NCI-H2171 treated with DMSO at 0.1 percent for 48 hours (cell line): ENCODE results near the gene MRPL51.

Experiments
- DNase-seq: peaks from one replicate; lab custom pipeline; 2025; lab: John Stamatoyannopoulos, UW

Gene MRPL51

DNA sequence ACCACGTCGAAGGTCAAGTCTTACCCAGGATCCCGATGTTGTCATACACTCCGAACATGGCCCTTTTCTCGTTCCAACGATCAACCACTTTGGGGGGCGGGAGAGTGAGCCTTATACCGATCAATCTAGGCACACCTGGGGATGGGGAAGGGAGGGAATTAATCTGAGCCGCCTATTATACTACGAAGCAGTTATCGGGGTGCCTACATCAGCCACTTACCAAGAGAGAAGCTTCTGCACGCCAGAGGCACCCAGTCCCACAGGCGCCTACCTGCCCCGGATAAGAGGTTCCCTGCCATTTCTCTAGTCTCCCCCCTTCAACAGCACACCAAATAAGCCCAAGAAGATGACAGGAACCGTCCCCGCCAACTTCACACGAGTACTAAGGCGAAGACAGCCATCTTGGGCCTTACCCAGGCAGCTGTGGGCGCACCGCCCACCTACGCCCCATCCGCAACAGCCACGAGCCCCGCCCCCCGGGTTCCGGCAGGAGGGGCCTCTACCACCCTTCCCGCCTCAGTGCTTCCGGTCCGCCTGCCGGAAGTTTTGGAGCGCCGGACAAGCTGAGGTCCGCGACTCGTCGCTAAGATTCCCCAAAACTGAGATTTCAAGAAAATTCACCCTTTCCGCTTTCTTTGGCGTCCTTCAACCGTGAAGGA is at the start of gene MRPL51:
MRPL51 (minus strand) TSS at position 425 of the 659 bp plus-strand sequence; CDS start at position 299, 126 bp downstream.
- peak; percentile 100 for DNase-seq

DNA sequence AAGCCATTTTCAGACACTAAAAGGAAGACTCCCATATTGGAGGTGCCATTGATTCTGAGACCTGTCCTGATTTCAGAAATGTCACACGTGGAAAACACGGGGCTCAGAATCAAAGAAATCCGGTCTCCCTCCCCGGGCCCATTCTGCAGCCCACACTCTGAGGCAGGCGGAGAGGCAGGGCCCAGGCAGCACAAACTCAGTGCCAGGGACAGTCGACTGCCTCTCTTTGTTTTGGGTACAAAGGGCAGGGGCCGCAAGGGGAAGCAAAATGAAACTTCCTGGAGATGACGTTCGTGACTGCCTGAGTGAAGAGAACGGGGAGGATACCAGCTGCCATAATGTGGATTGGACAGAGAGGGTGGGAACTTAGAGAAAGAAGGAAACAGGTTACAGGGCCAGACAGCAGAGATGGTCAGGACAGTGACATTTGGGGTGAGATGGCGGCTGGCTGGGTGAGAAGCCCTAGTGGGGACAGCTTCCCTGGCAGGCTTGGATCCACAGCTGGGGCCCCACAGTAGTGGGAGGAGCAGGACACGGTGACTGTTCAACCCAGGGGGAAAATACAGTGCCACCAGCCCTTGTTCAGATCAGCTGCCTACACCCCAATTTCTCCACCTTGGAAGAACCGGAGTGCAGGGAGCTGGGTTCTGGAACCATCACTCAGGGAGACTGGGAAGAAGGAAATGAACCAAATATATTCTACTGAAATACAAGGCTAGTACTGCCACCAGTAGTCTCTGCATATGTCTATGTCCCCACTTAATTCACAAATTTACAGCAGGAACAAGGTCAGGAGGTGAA is 49.3 kb upstream of the MRPL51 start:
- no peak for DNase-seq

DNA sequence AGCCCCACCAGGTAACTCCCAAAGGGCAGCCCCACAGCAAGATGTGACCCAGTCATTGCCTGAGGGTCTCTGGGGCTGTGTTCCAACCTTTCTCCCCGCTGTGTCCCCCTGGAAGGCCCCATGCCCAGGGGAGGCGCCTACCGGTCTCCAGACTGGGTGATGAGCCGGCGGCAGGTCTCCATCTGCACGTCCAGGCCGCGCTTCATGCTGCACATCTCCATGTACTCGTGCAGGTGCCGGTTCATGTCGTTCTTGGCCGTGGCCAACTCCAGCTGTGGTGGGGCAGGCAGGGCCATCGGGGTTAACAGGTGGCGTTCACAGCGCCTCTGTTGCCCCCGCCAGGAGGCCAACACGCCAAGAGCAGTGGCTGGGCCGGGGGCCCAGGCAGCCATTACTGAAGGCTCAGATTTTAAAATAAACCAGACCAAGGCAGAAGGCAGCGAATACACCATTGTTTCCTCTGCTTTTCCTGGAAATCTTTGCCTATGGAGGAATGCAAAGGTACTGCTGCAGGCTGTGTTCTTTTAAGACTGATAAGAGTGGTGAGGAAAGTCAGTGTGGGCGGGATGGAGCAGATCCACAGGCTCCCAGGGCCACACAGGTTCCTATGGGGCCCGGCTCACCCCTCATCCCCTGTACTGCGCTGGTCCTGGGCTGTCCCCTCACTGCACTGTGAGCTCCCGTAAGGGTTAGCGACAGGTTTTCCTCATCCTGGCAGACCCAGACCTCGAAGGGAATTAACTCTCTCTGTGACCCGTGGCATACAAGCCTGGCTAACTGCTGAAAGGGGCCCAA is 48.5 kb upstream of the MRPL51 start:
- DNase-seq = no peak

GRCh38 chr12:6540181-6540877 is 47.3 kb upstream of the MRPL51 start:
- DNase-seq = peak; percentile 100

DNA sequence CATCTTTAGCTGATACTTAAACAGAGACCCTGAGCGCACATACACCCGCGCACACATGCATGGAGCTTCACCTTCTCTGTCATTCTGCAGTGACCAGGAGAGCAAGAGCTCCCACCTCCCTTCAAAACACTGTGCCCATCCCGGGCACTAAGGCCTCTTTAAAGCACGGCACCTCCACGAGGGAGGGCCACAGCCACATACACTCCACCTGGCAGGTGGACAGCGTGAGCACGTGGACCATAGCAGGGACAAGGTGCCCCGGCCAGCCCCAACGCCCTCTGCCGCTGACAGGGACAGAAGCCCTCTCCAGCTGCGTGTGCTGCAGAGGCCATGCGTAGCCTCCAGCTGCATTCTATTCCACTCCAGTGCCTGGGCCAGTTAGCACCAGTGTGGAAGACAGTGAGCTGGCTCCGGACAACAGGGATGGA is 46.7 kb upstream of the MRPL51 start:
- DNase-seq = no peak

DNA sequence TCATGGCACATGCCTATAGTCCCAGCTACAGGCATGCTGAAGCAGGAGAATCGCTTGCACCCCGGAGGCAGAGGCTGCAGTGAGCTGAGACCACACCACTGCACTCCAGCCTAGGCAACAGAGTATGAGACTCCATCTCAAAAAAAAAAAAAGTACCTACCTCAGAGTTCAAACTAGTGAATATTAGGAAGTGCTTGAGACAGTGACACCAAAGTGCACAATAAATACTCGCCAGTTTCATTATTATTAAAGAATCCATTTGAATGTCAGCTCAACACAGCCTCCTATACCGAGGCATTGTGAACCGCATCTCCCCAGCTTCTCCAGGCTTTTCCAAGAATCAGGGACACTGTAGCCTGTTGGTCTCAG is 46.2 kb upstream of the MRPL51 start:
- peak; percentile 68 for DNase-seq

GRCh38 chr12:6538420-6539313 is 45.6 kb upstream of the MRPL51 start:
- peak; percentile 75 for DNase-seq

DNA sequence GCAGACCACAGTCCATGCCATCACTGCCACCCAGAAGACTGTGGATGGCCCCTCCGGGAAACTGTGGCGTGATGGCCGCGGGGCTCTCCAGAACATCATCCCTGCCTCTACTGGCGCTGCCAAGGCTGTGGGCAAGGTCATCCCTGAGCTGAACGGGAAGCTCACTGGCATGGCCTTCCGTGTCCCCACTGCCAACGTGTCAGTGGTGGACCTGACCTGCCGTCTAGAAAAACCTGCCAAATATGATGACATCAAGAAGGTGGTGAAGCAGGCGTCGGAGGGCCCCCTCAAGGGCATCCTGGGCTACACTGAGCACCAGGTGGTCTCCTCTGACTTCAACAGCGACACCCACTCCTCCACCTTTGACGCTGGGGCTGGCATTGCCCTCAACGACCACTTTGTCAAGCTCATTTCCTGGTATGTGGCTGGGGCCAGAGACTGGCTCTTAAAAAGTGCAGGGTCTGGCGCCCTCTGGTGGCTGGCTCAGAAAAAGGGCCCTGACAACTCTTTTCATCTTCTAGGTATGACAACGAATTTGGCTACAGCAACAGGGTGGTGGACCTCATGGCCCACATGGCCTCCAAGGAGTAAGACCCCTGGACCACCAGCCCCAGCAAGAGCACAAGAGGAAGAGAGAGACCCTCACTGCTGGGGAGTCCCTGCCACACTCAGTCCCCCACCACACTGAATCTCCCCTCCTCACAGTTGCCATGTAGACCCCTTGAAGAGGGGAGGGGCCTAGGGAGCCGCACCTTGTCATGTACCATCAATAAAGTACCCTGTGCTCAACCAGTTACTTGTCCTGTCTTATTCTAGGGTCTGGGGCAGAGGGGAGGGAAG is 44.7 kb upstream of the MRPL51 start:
- DNase-seq = peak; percentile 90

GRCh38 chr12:6536894-6537579 is 44.0 kb upstream of the MRPL51 start:
- DNase-seq = no peak

DNA sequence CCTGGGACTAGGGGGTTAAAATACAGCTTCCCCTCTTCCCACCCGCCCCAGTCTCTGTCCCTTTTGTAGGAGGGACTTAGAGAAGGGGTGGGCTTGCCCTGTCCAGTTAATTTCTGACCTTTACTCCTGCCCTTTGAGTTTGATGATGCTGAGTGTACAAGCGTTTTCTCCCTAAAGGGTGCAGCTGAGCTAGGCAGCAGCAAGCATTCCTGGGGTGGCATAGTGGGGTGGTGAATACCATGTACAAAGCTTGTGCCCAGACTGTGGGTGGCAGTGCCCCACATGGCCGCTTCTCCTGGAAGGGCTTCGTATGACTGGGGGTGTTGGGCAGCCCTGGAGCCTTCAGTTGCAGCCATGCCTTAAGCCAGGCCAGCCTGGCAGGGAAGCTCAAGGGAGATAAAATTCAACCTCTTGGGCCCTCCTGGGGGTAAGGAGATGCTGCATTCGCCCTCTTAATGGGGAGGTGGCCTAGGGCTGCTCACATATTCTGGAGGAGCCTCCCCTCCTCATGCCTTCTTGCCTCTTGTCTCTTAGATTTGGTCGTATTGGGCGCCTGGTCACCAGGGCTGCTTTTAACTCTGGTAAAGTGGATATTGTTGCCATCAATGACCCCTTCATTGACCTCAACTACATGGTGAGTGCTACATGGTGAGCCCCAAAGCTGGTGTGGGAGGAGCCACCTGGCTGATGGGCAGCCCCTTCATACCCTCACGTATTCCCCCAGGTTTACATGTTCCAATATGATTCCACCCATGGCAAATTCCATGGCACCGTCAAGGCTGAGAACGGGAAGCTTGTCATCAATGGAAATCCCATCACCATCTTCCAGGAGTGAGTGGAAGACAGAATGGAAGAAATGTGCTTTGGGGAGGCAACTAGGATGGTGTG is 43.1 kb upstream of the MRPL51 start:
- DNase-seq = no peak

DNA sequence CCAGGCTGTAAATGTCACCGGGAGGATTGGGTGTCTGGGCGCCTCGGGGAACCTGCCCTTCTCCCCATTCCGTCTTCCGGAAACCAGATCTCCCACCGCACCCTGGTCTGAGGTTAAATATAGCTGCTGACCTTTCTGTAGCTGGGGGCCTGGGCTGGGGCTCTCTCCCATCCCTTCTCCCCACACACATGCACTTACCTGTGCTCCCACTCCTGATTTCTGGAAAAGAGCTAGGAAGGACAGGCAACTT is 42.6 kb upstream of the MRPL51 start:
- no peak for DNase-seq

- peak; percentile 97 for DNase-seq
Measured at GRCh38 chr12:6534945-6535696, 42.1 kb upstream of the MRPL51 start.

DNA sequence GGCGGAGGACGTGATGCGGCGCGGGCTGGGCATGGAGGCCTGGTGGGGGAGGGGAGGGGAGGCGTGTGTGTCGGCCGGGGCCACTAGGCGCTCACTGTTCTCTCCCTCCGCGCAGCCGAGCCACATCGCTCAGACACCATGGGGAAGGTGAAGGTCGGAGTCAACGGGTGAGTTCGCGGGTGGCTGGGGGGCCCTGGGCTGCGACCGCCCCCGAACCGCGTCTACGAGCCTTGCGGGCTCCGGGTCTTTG is 41.6 kb upstream of the MRPL51 start:
- DNase-seq = no peak

DNA sequence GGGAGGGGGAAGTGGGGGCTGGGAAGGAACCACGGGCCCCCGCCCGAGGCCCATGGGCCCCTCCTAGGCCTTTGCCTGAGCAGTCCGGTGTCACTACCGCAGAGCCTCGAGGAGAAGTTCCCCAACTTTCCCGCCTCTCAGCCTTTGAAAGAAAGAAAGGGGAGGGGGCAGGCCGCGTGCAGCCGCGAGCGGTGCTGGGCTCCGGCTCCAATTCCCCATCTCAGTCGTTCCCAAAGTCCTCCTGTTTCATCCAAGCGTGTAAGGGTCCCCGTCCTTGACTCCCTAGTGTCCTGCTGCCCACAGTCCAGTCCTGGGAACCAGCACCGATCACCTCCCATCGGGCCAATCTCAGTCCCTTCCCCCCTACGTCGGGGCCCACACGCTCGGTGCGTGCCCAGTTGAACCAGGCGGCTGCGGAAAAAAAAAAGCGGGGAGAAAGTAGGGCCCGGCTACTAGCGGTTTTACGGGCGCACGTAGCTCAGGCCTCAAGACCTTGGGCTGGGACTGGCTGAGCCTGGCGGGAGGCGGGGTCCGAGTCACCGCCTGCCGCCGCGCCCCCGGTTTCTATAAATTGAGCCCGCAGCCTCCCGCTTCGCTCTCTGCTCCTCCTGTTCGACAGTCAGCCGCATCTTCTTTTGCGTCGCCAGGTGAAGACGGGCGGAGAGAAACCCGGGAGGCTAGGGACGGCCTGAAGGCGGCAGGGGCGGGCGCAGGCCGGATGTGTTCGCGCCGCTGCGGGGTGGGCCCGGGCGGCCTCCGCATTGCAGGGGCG is 41.0 kb upstream of the MRPL51 start, which contains the start of gene GAPDH:
GAPDH (plus strand) TSS at position 595 of the 772 bp plus-strand sequence. CDS start 316 bp downstream, outside the sequence.
- peak; percentile 100 for DNase-seq

DNA sequence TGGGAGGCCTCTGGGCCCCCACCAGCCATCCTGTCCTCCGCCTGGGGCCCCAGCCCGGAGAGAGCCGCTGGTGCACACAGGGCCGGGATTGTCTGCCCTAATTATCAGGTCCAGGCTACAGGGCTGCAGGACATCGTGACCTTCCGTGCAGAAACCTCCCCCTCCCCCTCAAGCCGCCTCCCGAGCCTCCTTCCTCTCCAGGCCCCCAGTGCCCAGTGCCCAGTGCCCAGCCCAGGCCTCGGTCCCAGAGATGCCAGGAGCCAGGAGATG is 40.5 kb upstream of the MRPL51 start:
- no peak for DNase-seq

DNA sequence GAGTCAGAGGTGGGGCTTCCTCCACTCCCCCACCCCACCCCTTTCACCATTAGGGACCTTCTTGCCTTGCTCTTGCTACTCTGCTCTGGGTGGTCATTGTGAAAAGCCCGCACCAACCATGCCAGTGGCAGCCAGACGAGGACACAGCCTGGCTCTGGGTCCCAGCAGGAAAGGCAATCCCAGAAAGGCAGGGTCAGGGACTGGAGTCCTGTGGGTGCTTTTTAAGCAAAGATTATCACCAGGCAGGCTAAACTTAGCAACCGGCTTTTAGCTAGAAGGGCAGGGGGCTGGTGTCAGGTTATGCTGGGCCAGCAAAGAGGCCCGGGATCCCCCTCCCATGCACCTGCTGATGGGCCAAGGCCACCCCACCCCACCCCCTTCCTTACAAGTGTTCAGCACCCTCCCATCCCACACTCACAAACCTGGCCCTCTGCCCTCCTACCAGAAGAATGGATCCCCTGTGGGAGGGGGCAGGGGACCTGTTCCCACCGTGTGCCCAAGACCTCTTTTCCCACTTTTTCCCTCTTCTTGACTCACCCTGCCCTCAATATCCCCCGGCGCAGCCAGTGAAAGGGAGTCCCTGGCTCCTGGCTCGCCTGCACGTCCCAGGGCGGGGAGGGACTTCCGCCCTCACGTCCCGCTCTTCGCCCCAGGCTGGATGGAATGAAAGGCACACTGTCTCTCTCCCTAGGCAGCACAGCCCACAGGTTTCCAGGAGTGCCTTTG is 40.0 kb upstream of the MRPL51 start:
- DNase-seq = peak; percentile 98
